Upper lobe of left lung (tissue), 4 donors: ENCODE measurements around the gene ZNG1B.
"Not testable (repeated sequence)": the region's sequence is repeated elsewhere in the genome, so short reads cannot be mapped to it uniquely, and the experiment has no call there.

Experiments
- CTCF ChIP-seq, 6 experiments: fragments of 450-650 bp in 4 of 6; fragments of 200-600 bp in 2 of 6; sonication (generic) in 2 of 6; IDR thresholded peaks; one replicate each; pipeline ENCODE4 v1.5.1; 2016 to 2019; ENCODE audit warnings: antibody characterized with exemption in 6 of 6
- POLR2A ChIP-seq, 4 donors: fragments of 450-650 bp; IDR thresholded peaks; one replicate each; pipeline ENCODE4 v1.5.1; 2016 to 2017; ENCODE audit warnings: antibody characterized with exemption in 4 of 4, mild to moderate bottlenecking in 2 of 4
- POLR2AphosphoS5 ChIP-seq, 2 donors: sonication (generic); formaldehyde crosslinking; IDR thresholded peaks; one replicate each; pipeline ENCODE4 v1.5.1; 2017; ENCODE audit warnings: antibody characterized with exemption in 2 of 2

- TF ChIP-seq CTCF, POLR2A, POLR2AphosphoS5 (IDR thresholded peaks at IDR 0.05): not testable (repeated sequence)
These were observed 84.0 kb downstream of the ZNG1B start for GRCh38 chr2:113521492-113521891.
